Loucy (cell line): ENCODE results near the gene COL6A1.

Source experiments
- H2AFZ ChIP-seq: fragments of 200-600 bp; sonication (generic); 2 replicates; pipeline ENCODE4 v1.6.0; 2016; ENCODE audit warnings: antibody characterized with exemption, mild to moderate bottlenecking, low read length, moderate library complexity
- H3F3A ChIP-seq: fragments of 200-600 bp; 2 replicates; pipeline ENCODE4 v1.6.0; 2016; ENCODE audit warnings: antibody characterized with exemption, low read depth, mild to moderate bottlenecking
- H3K27me3 ChIP-seq: fragments of 200-600 bp; sonication (generic); 2 replicates; pipeline ENCODE4 v1.6.1; 2014; ENCODE audit warnings: low read length, mild to moderate bottlenecking; ENCODE audit not compliant: insufficient read depth, poor library complexity, severe bottlenecking
- H3K36me3 ChIP-seq: fragments of 200-600 bp; sonication (generic); 2 replicates; pipeline ENCODE4 v1.6.1; 2016; ENCODE audit warnings: low read length; ENCODE audit not compliant: insufficient read depth
- H3K4me1 ChIP-seq: fragments of 200-600 bp; sonication (generic); 2 replicates; pipeline ENCODE4 v1.5.1; 2014; ENCODE audit warnings: low read length, mild to moderate bottlenecking; ENCODE audit not compliant: insufficient read depth, poor library complexity, severe bottlenecking
- H3K4me2 ChIP-seq: fragments of 200-600 bp; sonication (generic); 2 replicates; pipeline ENCODE4 v1.6.0; 2014; ENCODE audit warnings: antibody characterized with exemption, low read length, low read depth, mild to moderate bottlenecking; ENCODE audit not compliant: poor library complexity, severe bottlenecking
- H3K4me3 ChIP-seq: fragments of 200-600 bp; sonication (generic); 2 replicates; pipeline ENCODE4 v1.5.1; 2014; ENCODE audit warnings: low read length, mild to moderate bottlenecking, mixed read lengths; ENCODE audit not compliant: poor library complexity, severe bottlenecking
- H3K79me2 ChIP-seq: fragments of 200-600 bp; sonication (generic); 2 replicates; pipeline ENCODE4 v1.6.1; 2014; ENCODE audit warnings: low read length; ENCODE audit not compliant: insufficient read depth
- H3K9ac ChIP-seq: fragments of 200-600 bp; sonication (generic); 2 replicates; pipeline ENCODE4 v1.6.0; 2014; ENCODE audit warnings: mild to moderate bottlenecking, low read depth, low read length, moderate library complexity; ENCODE audit not compliant: poor library complexity, severe bottlenecking
- H3K9me2 ChIP-seq: fragments of 200-600 bp; sonication (generic); replicated peaks from 2 replicates; pipeline ENCODE4 v1.6.1; 2016; ENCODE audit warnings: low read depth, low read length, mixed read lengths
- H3K9me3 ChIP-seq: fragments of 200-600 bp; sonication (generic); 2 replicates; pipeline ENCODE4 v1.6.1; 2014; ENCODE audit warnings: mild to moderate bottlenecking, antibody characterized with exemption, low read length, low read depth; ENCODE audit not compliant: insufficient read depth
- H4K20me1 ChIP-seq: fragments of 200-600 bp; sonication (generic); 2 replicates; pipeline ENCODE4 v1.6.0; 2014; ENCODE audit warnings: antibody characterized with exemption, low read length, mild to moderate bottlenecking; ENCODE audit not compliant: insufficient read depth, poor library complexity, severe bottlenecking
- EZH2phosphoT487 ChIP-seq: fragments of 200-600 bp; IDR thresholded peaks from 2 replicates; pipeline ENCODE4 v1.6.1; 2018; ENCODE audit warnings: antibody characterized with exemption, mild to moderate bottlenecking, moderate library complexity, borderline replicate concordance
- TF ChIP-seq, protein P1 (sequence below): fragments of 200-600 bp; sonication (generic); conservative IDR thresholded peaks from 2 replicates; pipeline ENCODE4 v1.5.1; 2014; ENCODE audit warnings: mild to moderate bottlenecking, antibody characterized with exemption, low read length

The COL6A1 gene

GRCh38 chr21:45938453-45938755 lies 43.2 kb upstream of the COL6A1 start:
- Histone ChIP-seq H3K79me2 (no peaks in the 10 kb centered on the region), H3K9me2 (no peaks in the 10 kb centered on the region), H3K4me1 (no peaks in the 10 kb centered on the region), H3K4me3 (no peak overlapping the region), H3K9ac (no peak overlapping the region), H2AFZ (no peak overlapping the region), H3F3A (no peaks in the 10 kb centered on the region), H3K27me3 (no peaks in the 10 kb centered on the region), H3K9me3 (peaks cover 20% of the 10 kb centered on the region; the same call in 1 of the 2 replicates), H3K36me3 (no peaks in the 10 kb centered on the region), H3K4me2 (no peak overlapping the region), H4K20me1 (no peaks in the 10 kb centered on the region)
- no peak for TF ChIP-seq EZH2phosphoT487
- TF ChIP-seq, protein P1, sequence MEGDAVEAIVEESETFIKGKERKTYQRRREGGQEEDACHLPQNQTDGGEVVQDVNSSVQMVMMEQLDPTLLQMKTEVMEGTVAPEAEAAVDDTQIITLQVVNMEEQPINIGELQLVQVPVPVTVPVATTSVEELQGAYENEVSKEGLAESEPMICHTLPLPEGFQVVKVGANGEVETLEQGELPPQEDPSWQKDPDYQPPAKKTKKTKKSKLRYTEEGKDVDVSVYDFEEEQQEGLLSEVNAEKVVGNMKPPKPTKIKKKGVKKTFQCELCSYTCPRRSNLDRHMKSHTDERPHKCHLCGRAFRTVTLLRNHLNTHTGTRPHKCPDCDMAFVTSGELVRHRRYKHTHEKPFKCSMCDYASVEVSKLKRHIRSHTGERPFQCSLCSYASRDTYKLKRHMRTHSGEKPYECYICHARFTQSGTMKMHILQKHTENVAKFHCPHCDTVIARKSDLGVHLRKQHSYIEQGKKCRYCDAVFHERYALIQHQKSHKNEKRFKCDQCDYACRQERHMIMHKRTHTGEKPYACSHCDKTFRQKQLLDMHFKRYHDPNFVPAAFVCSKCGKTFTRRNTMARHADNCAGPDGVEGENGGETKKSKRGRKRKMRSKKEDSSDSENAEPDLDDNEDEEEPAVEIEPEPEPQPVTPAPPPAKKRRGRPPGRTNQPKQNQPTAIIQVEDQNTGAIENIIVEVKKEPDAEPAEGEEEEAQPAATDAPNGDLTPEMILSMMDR = no peak

DNA sequence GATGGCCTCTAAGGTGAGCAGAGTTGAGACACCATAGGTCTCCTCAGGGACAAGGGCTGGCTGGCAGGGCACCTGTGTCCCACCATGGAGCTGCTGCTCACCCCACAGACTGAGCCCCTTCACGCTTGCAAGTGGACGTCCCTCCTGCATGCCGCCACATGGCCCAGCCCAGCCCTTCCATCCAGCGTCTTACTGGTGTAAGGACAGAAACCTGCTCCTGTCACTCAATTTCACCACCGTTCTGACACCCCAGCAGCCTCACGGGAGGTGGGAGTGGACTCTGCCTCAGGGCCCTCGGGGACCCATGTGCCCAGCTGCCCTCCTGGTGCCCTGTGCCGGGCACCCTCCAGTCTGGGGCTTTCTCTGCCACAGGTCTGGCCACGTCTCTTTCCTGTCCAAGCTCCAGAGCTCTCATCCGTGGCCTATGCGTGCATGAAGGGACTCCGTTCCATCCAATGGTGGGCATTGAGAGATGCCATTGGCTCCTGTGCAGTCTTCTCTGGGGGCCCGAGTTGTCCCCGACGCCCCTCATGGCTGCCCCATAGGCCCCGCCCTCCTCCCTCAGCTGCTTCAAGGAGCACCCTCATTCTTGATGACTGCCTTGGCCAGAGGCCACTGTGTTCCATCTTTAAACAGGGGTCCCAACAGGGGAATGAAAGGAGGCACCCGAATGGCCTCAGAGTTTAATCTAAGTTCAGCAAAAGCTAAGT lies 42.6 kb upstream of the COL6A1 start:
- Histone ChIP-seq H3K9me3 (peaks cover 20% of the 10 kb centered on the region; the same call in 1 of the 2 replicates), H3K36me3 (no peaks in the 10 kb centered on the region), H2AFZ (no peak overlapping the region), H3K27me3 (no peaks in the 10 kb centered on the region), H3K4me3 (no peak overlapping the region), H4K20me1 (no peaks in the 10 kb centered on the region), H3K9me2 (no peaks in the 10 kb centered on the region), H3K9ac (no peak overlapping the region), H3K79me2 (no peaks in the 10 kb centered on the region), H3K4me2 (no peak overlapping the region), H3F3A (no peaks in the 10 kb centered on the region), H3K4me1 (no peaks in the 10 kb centered on the region)
- TF ChIP-seq, protein P1 = no peak
- TF ChIP-seq EZH2phosphoT487 = no peak

DNA sequence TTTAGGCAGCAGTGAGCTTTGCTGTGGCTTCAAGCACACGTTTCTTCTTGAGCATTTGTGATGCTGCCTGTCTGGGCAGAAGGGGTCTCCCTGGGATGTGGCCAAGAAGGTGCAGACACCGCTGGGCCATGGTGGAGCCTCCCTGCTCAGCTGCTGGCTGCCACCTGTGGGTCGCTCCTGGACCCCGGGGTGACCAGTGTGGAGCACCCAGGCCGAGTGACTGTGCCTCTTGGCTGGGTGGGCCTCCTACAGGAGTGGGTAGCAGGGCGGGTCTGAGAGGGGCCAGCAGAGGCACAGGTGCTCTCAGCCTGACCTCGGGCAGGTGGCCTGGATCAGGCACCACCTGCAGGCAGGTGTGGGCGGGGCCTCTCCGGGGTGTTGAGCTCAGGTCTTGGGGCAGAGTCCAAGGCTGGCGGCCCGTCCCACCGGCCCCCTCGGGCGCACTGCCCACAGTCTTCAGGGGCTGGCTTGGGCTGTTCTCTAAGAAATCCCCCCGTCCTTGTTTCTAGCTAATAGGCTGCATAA lies 42.0 kb upstream of the COL6A1 start:
- Histone ChIP-seq H3K4me1 (no peaks in the 10 kb centered on the region), H3K9ac (no peak overlapping the region), H3K4me2 (no peak overlapping the region), H3F3A (no peaks in the 10 kb centered on the region), H2AFZ (no peak overlapping the region), H3K36me3 (no peaks in the 10 kb centered on the region), H4K20me1 (no peaks in the 10 kb centered on the region), H3K4me3 (no peak overlapping the region), H3K9me2 (no peaks in the 10 kb centered on the region), H3K27me3 (no peaks in the 10 kb centered on the region), H3K79me2 (no peaks in the 10 kb centered on the region), H3K9me3 (peaks cover 20% of the 10 kb centered on the region; the same call in 1 of the 2 replicates)
- TF ChIP-seq, protein P1 = no peak
- TF ChIP-seq EZH2phosphoT487 = no peak
